Ovary (tissue), 9 donors: ENCODE measurements around the gene AKR1C3. TPM values are rescaled to one million over a fixed set of nuclear protein-coding genes. Genes with fewer than 3 reads are reported as not detected.

ENCODE experiments used
- DNase-seq, 5 donors: peaks; one replicate each; pipeline ENCODE4 v3.0.0-alpha.2; 2019 to 2020
- H3K27ac ChIP-seq, 2 donors: fragments of 200-600 bp; one replicate each; pipeline versions ENCODE4 v1.5.1 to v1.8.0; 2019 to 2022
- H3K27me3 ChIP-seq: fragments of 200-600 bp; one replicate; pipeline ENCODE4 v1.8.0; 2022
- H3K36me3 ChIP-seq: fragments of 200-600 bp; sonication (generic); one replicate; pipeline ENCODE4 v1.5.1; 2019
- H3K4me1 ChIP-seq: one replicate; pipeline ENCODE4 v1.8.1; 2013; ENCODE audit warnings: mild to moderate bottlenecking, moderate library complexity; ENCODE audit not compliant: insufficient read depth
- H3K4me3 ChIP-seq: fragments of 200-600 bp; sonication (generic); one replicate; pipeline ENCODE4 v1.5.1; 2017
- H3K9me3 ChIP-seq, 2 donors: fragments of 200-600 bp in 1 of 2; sonication (generic) in 1 of 2; one replicate each; pipeline versions ENCODE4 v1.5.1 to v1.8.1; 2013 to 2019; ENCODE audit warnings: mild to moderate bottlenecking in 1 of 2, moderate library complexity in 1 of 2
- EP300 ChIP-seq: sonication (generic); formaldehyde crosslinking; IDR thresholded peaks from one replicate; pipeline ENCODE4 v1.6.1; 2017; ENCODE audit warnings: antibody characterized with exemption
- POLR2A ChIP-seq: fragments of 450-650 bp; IDR thresholded peaks from one replicate; pipeline ENCODE4 v1.6.1; 2017; ENCODE audit warnings: antibody characterized with exemption, mild to moderate bottlenecking, moderate library complexity
- WGBS, 3 donors: extraction: QIAGEN DNeasy Blood & Tissue Kit in 1 of 3; methylation state at CpG; one replicate each; pipeline versions ENCODE4 v1.1.5 to v1.1.7; 2013 to 2017; 5-methylcytosine and 5-hydroxymethylcytosine counted together
- intact Hi-C, 4 donors: fragments of 100-400 bp; cut with DNase I; formaldehyde crosslinking; loops; one replicate each; pipeline versions ENCODE4 v1.11.0 to v1.15.1; 2022 to 2023
- polyA plus RNA-seq, 2 donors: library from polyadenylated mRNA; stranded (reverse); fragments of 200-250 nt in 1 of 2; fragments of 350-450 nt in 1 of 2; fragmentation: Illumina TruSeq in 1 of 2; extraction: RNeasy Lipid Tissue Mini Kit (QIAGEN cat#74804) in 1 of 2; gene quantifications; one replicate each; pipeline ENCODE4 v1.2.3, GENCODE V29; 2013 to 2014
- total RNA-seq, 7 donors: library from RNA; depleted of rRNA in 2 of 7; stranded (reverse); fragments of >200 nt in 2 of 7; fragmentation: NEBNext Ultra II Directional in 3 of 7; extraction: Animal tissue kit (Norgen Biotek cat#: 25700) in 3 of 7; gene quantifications; one replicate each; pipeline versions ENCODE4 v1.1.0 to v1.2.4, GENCODE V29; 2016 to 2023
- TF ChIP-seq, protein P1 (sequence below), 3 donors: fragments of 450-650 bp in 2 of 3; fragments of 200-600 bp in 1 of 3; IDR thresholded peaks; one replicate each; pipeline versions ENCODE4 v1.5.1 to v1.8.0; 2016 to 2022; ENCODE audit warnings: antibody characterized with exemption in 3 of 3, mild to moderate bottlenecking in 1 of 3
- donor health status: DM: no; HTN: no; CAD: no; lungs with moderate emphysema.
- donor health status: DM: no; HTN: no; CAD: no.
- donor health status: Bipolar disorder and iron deficiency.
- donor health status: DM: yes; HTN: yes; CAD: no.
- donor health status: DM: no; HTN: no; CAD: no.
- donor health status: DM: yes; HTN: yes; CAD: no.

Gene AKR1C3
- total and polyA plus RNA-seq, 9 donors = 10.7 to 26.5 (median 18.5) TPM

DNA sequence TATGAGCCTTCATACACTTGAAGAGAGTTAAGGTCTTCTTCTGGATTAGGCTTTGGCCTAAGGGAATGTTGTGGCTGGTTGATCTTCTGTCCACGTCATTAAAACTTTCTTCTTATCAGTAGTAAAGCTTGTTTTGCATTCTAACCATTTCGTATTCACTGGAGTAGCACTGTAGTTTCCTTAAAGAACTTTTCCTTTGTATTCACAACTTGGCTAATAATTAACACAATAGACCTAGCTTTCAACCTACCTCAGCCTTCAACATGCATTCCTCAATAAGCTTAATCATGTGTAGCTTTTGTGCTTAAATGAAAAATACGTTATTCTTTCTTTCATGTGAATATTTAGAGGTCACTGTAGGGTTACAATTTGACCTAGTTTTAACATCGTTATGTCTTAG, 48.0 kb downstream of the AKR1C3 start:
- no peak overlapping the region for H3K4me3 ChIP-seq
- no peaks in the 10 kb centered on the region for H3K27me3 ChIP-seq
- H3K36me3 ChIP-seq = no peaks in the 10 kb centered on the region
- no peaks in the 10 kb centered on the region for H3K9me3 ChIP-seq
- H3K27ac ChIP-seq = no peak overlapping the region
- no peaks in the 10 kb centered on the region for H3K4me1 ChIP-seq
- no peak for DNase-seq
- intact Hi-C loops = no loop called here
- no peak for TF ChIP-seq POLR2A
- TF ChIP-seq, protein P1, sequence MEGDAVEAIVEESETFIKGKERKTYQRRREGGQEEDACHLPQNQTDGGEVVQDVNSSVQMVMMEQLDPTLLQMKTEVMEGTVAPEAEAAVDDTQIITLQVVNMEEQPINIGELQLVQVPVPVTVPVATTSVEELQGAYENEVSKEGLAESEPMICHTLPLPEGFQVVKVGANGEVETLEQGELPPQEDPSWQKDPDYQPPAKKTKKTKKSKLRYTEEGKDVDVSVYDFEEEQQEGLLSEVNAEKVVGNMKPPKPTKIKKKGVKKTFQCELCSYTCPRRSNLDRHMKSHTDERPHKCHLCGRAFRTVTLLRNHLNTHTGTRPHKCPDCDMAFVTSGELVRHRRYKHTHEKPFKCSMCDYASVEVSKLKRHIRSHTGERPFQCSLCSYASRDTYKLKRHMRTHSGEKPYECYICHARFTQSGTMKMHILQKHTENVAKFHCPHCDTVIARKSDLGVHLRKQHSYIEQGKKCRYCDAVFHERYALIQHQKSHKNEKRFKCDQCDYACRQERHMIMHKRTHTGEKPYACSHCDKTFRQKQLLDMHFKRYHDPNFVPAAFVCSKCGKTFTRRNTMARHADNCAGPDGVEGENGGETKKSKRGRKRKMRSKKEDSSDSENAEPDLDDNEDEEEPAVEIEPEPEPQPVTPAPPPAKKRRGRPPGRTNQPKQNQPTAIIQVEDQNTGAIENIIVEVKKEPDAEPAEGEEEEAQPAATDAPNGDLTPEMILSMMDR (IDR thresholded peaks at IDR 0.05) = no peak
- TF ChIP-seq EP300 = no peak
- WGBS, 3 donors = 27 to 46% (median 37%) methylated on average over 4 of the region's 4 CpGs

DNA sequence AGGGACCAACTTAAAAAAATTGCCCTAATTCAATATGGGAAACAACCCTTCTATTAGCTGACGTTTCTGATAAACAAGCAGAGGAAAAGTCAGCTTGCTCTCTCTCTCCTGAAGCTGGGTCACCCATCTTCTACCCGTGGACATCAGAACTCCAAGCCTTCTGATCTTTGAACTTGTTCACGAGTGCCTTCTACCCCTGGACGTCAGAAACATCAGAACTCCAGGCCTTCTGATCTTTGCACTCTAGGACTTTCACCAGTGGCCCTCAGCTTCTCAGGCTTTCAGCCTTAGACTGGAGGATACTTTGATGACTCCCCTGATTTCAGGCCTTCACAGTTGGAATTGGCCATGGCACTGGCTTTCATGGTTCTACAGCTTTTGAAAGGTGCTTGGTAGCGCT, 48.9 kb downstream of the AKR1C3 start:
- H3K36me3 ChIP-seq = no peaks in the 10 kb centered on the region
- TF ChIP-seq, protein P1 (IDR thresholded peaks at IDR 0.05) = no peak
- TF ChIP-seq EP300 = no peak
- intact Hi-C loops = no loop called here
- no peaks in the 10 kb centered on the region for H3K9me3 ChIP-seq
- H3K4me1 ChIP-seq = no peaks in the 10 kb centered on the region
- H3K4me3 ChIP-seq = no peak overlapping the region
- 61 to 74% (median 73%) methylated on average over 5 of the region's 5 CpGs for WGBS, 3 donors
- no peaks in the 10 kb centered on the region for H3K27me3 ChIP-seq
- DNase-seq = no peak
- H3K27ac ChIP-seq = no peak overlapping the region

DNA sequence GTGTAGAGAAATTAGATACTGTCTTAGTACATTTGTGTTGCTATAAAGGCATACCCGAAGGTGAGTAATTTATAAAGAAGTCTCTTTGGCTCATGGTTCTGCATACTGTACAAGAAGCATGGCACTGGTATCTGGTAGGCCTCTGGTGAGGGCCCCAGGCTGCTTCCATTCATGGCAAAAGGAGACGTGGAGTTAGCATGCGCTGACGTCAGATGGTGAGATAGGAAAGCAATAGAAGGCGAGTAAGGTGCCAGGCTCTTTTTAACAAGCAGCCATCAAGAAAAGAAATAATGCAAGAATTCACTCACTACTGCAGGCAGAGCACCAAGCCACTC, 52.7 kb downstream of the AKR1C3 start:
- H3K4me1 ChIP-seq = no peaks in the 10 kb centered on the region
- no peak for DNase-seq
- no peaks in the 10 kb centered on the region for H3K9me3 ChIP-seq
- 83 to 87% (median 83%) methylated on average over 5 of the region's 5 CpGs for WGBS, 3 donors
- no peaks in the 10 kb centered on the region for H3K27me3 ChIP-seq
- H3K4me3 ChIP-seq = no peak overlapping the region
- H3K36me3 ChIP-seq = no peaks in the 10 kb centered on the region
- no peak overlapping the region for H3K27ac ChIP-seq
- TF ChIP-seq, protein P1 (IDR thresholded peaks at IDR 0.05) = no peak
- TF ChIP-seq EP300 = no peak
- no peak for TF ChIP-seq POLR2A
- intact Hi-C loops = no loop called here

DNA sequence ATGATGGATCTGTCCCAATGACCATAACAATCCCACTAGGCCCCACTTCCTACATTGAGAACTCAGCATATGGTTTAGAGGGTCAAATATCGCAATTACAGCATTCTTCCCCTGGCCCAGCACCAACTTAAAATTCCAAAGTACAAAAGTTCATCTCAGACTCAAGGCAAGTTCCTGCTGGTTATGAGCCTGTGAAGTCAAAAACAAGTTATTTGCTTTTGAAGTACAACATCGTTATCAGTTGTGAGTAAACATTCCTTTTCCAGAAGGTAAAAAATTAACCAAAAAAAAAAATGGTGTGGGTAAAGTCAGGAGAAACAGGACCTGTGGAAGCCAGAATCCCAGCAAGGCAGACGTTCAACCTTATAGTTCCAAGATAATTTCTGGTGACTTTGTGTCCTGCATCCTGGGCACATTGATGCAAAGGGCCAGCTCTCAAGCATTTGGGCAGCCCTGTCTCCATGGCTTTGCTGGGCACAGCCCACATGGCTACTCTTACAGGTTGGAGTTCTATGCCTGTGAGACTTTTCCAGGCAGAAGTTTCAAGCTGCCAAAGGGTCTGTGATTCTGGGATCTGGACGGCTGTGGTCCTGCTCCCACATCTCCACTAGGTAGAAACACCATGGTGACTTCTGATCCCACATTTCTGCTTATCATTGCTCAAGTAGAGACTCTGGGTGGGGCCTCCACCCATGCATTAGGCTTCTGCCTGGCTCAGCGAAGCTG, 53.2 kb downstream of the AKR1C3 start:
- Histone ChIP-seq H3K36me3 (no peaks in the 10 kb centered on the region), H3K9me3 (no peaks in the 10 kb centered on the region), H3K27me3 (no peaks in the 10 kb centered on the region), H3K27ac (no peak overlapping the region), H3K4me3 (no peak overlapping the region), H3K4me1 (no peaks in the 10 kb centered on the region)
- DNase-seq = no peak
- no peak for TF ChIP-seq EP300
- 50 to 72% (median 56%) methylated on average over 5 of the region's 5 CpGs for WGBS, 3 donors
- intact Hi-C loops = no loop called here

DNA sequence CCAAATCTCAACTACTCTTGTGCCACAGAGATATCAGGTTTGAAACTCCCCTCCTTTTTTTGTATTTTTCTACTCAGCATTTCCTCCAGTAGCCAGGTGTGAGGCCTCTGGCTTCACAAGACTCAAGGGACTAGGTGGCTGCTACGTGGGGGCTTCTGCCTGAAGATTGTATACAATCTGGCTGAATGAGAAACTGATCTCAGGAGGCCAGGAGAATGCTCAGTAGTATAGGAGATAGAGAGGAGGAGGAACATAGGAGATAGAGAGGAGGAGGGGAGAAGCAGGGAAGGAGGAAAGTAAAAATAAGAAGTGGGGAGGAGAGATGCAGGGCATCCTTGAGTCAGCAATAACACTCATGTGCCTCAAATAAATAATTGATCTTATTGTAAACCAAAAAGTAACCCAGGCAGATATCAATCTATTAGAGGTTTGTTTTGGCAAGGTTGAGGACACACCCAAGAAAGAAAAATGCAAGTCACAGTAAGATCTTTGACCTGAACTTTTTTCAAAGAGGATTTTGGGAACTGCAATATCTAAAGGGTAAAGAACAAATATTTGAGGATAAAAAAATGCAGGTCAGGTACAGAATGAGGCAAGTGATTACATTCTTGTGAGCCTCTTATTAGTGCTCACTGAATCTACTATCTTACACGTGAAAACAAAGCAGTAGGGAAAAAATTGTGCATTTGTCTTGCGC, 53.9 kb downstream of the AKR1C3 start:
- H3K27ac ChIP-seq = no peak overlapping the region
- WGBS, 3 donors = 45 to 51% (median 50%) methylated on average over 3 of the region's 3 CpGs
- no peak for DNase-seq
- no peak overlapping the region for H3K4me3 ChIP-seq
- no peaks in the 10 kb centered on the region for H3K27me3 ChIP-seq
- intact Hi-C loops = no loop called here
- TF ChIP-seq POLR2A = no peak
- H3K4me1 ChIP-seq = no peaks in the 10 kb centered on the region
- H3K9me3 ChIP-seq = no peaks in the 10 kb centered on the region
- no peaks in the 10 kb centered on the region for H3K36me3 ChIP-seq
